GM19193 (cell line): ENCODE measurements around the gene PARN.

Experiments
- POLR2A ChIP-seq: IDR thresholded peaks from 4 replicates; pipeline ENCODE4 v1.6.1; 2011; ENCODE audit not compliant: insufficient read depth, insufficient read length; ENCODE audit errors: extremely low read depth

The PARN gene

DNA sequence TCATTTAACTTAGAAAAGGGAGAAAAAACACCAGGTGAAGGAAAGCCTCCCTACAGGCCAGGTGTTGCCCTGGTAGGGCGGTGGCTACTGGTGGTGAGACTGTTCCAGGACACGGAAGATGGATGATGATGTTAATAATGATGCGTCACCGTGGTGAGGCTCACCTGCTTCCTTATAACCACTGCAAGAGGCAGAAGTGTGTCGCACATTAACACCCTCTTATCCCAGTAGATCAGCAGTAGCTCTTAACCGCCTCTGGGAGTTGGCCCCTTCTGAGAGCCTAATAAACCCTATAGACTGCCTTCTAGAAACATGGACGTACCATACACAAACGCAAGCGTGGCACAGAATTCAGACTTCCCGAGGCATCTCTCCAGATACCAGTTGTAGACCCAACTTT lies 10.5 kb upstream of the PARN start:
- TF ChIP-seq POLR2A, result no peak

GRCh38 chr16:14635395-14636165 lies 5.5 kb upstream of the PARN start:
- TF ChIP-seq POLR2A, result no peak

- no peak for TF ChIP-seq POLR2A
Measured at GRCh38 chr16:14634389-14634725, 4.3 kb upstream of the PARN start.

DNA sequence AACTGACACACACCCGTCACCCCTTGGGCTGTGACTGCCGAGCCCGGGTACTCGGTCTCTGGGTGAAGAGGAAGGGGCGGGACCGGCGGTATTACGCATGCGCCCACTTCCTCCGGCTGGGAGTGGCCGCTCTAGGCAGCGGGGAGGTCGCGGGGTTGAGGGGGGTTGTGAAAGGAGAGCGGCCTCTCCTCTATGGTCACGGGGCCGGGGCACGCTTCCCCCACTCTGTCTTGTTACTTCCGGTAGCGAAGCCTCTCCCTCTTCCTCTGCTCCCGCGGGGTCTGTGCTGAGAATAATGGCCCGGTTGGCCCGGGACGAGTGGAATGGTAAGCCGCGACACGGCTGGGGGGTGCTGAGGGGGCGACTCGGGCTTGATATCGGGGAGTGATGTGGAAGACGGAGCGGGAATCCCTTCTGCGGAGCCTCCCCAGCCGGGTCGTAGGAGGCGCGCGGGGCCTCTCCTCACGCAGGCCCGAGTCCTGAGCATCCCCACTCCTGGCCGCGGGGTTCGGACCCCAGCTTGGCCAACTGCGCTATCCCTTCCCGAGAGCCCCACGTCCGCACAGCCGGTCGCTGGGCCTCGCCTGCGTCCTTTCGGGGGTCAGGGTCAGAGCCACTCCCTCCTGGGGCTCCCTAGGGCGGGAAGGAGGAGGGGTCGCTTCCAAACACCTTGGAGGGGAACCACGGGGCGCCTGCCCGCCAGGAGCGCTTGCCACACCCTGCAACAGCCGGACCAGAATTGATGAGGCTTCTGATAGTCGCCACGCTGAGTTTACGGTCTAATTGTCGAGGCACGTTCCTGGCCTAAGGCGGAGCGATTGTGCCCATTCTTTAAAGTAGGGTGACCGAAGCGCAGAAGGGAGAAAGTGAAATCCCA lies 2.9 kb upstream of the PARN start, which contains the start of gene BFAR:
BFAR (plus strand) TSS at position 259 of the 877 bp plus-strand sequence. CDS start 11,396 bp downstream, outside the sequence.
- TF ChIP-seq POLR2A, result peak; percentile 99

DNA sequence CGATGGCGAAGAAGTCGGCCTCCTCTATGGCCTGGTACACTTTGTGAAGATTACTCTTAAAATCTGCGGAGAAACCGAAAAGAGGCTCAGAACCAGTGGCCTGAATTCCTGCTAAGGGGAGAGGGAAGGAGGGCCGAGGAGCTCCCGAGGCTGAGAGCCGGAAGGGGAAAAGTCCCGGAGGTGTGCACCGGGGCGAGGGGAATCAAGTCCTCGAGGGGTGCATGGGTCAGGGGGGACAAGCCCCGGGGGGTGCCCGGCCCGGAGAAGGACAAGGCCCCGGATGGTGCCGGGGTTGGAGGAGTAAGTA lies 495 bp downstream of the PARN start:
- TF ChIP-seq POLR2A, result no peak

- no peak for TF ChIP-seq POLR2A
Measured at GRCh38 chr16:14628806-14629611, 1.1 kb downstream of the PARN start.

- TF ChIP-seq POLR2A, result no peak
Measured at GRCh38 chr16:14627078-14627477, 3.0 kb downstream of the PARN start.

GRCh38 chr16:14618566-14618965 lies 11.5 kb downstream of the PARN start:
- TF ChIP-seq POLR2A, result no peak

DNA sequence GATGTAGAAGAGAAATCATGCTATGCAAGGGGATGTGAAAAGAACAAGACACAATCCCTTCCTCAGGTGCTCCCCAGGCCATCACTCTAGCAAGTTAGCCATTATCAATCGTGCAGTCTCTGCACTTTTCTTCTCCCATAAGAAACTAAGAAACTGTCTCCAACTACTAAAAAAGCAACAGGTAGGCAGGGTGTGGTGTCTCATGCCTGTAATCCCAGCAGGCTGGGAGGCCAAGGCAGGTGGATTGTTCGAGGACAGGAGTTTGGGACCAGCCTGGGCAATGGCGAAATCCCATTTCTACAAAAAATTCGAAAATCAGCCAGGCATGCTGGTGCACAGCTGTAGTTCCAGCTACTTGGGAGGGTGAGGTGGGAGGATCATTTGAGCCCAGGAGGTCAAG lies 13.8 kb downstream of the PARN start:
- TF ChIP-seq POLR2A, result no peak

DNA sequence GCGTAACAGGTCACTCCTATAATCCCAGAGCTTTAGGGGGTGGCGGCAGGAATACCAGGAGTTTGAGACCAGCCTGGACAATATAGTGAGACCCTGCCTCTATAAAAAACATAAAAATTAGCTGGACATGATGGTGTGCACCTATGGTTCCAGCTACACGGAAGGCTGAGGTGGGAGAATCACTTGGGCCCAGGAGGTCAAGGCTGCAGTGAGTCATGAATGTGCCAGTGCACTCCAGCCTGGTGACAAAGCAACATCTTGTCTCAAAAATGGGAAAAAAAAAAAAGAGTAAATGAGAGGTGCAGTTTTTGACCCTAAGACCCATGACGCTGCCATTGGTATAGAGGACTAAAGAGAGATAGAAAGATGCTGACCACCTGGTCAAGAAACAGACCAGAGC lies 16.1 kb downstream of the PARN start:
- TF ChIP-seq POLR2A, result no peak

DNA sequence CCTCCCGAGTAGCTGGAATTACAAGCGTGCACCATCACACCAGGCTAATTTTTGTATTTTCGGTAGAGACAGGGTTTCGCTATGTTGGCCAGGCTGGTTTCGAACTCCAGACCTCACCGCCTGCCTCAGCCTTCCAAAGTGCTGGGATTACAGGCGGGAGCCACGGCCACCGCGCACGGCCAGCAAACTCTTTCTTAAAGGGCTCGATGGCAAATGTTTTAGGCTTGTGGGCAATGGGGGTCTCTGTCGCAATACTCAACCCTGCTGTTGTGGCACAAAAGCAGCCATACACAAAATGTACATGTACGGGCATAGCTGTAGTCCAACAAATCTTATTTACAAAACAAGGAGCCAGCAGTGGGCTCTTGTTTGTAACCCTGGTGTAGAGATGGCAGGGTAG lies 18.4 kb downstream of the PARN start:
- no peak for TF ChIP-seq POLR2A

- no peak for TF ChIP-seq POLR2A
Measured at GRCh38 chr16:14609716-14610115, 20.3 kb downstream of the PARN start.

- TF ChIP-seq POLR2A, result no peak
Measured at GRCh38 chr16:14608604-14609003, 21.5 kb downstream of the PARN start.

DNA sequence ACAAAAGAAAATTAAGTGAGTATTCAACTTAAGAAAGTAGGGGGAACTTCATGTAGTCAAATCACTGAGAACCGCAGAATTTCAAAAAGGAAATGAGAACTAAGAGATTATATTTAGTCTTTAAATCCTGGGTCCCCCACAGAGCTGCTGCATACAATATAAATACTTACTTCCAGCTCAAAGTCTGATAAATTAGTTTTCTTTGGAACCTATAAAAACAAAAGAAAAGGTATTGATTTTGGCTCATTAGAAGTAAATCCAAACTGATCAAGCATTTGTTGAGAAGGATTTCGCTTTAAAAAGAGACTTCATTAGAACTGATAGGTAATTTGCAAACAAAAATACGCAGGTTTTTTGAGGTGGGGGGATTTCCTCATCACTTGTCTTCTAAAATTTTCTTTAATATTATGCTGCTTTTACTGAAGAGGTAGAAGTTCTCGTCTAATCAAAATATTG lies 21.9 kb downstream of the PARN start:
- no peak for TF ChIP-seq POLR2A

- TF ChIP-seq POLR2A, result no peak
Measured at GRCh38 chr16:14606102-14606501, 24.0 kb downstream of the PARN start.
